Activated CD4-positive, alpha-beta T cell treated with anti-CD3 and anti-CD28 coated beads, Interleukin-2, amount 50 U/mL, for 24 hours (primary cell): ENCODE measurements around the gene STAG2.
"Not testable (repeated sequence)": the region's sequence is repeated elsewhere in the genome, so short reads cannot be mapped to it uniquely, and the experiment has no call there.

ENCODE experiments used
- DNase-seq, 2 donors: peaks; one replicate each; pipeline ENCODE4 v3.0.0-alpha.2; 2020; ENCODE audit warnings: low read depth in 1 of 2, low spot score in 1 of 2

Gene STAG2

GRCh38 chrX:123961268-123962005, at the start of gene STAG2:
Gene STAG2 (plus strand): TSS chrX:123961706. CDS start chrX:124022628, 60,922 bp downstream.
- peak; percentile 28 to 30 for DNase-seq

GRCh38 chrX:123917069-123917468, 44.4 kb upstream of the STAG2 start:
- no peak for DNase-seq

GRCh38 chrX:123918106-123918721, 43.3 kb upstream of the STAG2 start:
- DNase-seq: no peak

- DNase-seq: no peak
Measured at GRCh38 chrX:123920105-123920785, 41.3 kb upstream of the STAG2 start.

- no peak for DNase-seq
Measured at GRCh38 chrX:123923211-123923610, 38.3 kb upstream of the STAG2 start.

GRCh38 chrX:123924186-123924585, 37.3 kb upstream of the STAG2 start:
- DNase-seq: no peak

GRCh38 chrX:123927845-123928244, 33.7 kb upstream of the STAG2 start:
- DNase-seq: no peak

GRCh38 chrX:123932055-123932454, 29.5 kb upstream of the STAG2 start:
- not testable (repeated sequence) for DNase-seq

- DNase-seq: no peak
Measured at GRCh38 chrX:123943074-123943473, 18.4 kb upstream of the STAG2 start.

GRCh38 chrX:123943488-123943887, 18.0 kb upstream of the STAG2 start:
- no peak for DNase-seq

GRCh38 chrX:123949846-123950245, 11.7 kb upstream of the STAG2 start:
- DNase-seq: no peak

GRCh38 chrX:123959281-123960063, 2.0 kb upstream of the STAG2 start:
- DNase-seq: peak in 1 of 2 donors; percentile 4

GRCh38 chrX:123960956-123961267, 594 bp upstream of the STAG2 start:
- no peak for DNase-seq

GRCh38 chrX:123962006-123962467, 531 bp downstream of the STAG2 start:
- no peak for DNase-seq

GRCh38 chrX:123962794-123963373, 1.4 kb downstream of the STAG2 start:
- peak; percentile 35 to 78 for DNase-seq

- no peak for DNase-seq
Measured at GRCh38 chrX:123964156-123964834, 2.8 kb downstream of the STAG2 start.

GRCh38 chrX:123965712-123966111, 4.2 kb downstream of the STAG2 start:
- DNase-seq: no peak

GRCh38 chrX:123967497-123967896, 6.0 kb downstream of the STAG2 start:
- DNase-seq: no peak

- no peak for DNase-seq
Measured at GRCh38 chrX:123968383-123969050, 7.0 kb downstream of the STAG2 start.

- no peak for DNase-seq
Measured at GRCh38 chrX:123971982-123972381, 10.5 kb downstream of the STAG2 start.
